HS-27A (cell line): ENCODE measurements around the gene DYRK1A.
A peak's percentile ranks its signal among the peaks of the same experiment; 100 is the strongest.
"Not testable (repeated sequence)": the region's sequence is repeated elsewhere in the genome, so short reads cannot be mapped to it uniquely, and the experiment has no call there.

Experiments
- DNase-seq: peaks from one replicate; pipeline ENCODE4 v3.0.0-alpha.2; 2012; ENCODE audit warnings: low read depth, missing footprints

DYRK1A gene

GRCh38 chr21:37528150-37528937 is 161.8 kb downstream of the DYRK1A start:
- no peak for DNase-seq

- DNase-seq, result no peak
These were observed 163.1 kb downstream of the DYRK1A start for GRCh38 chr21:37529649-37530048.

- DNase-seq, result no peak
These were observed 164.4 kb downstream of the DYRK1A start for GRCh38 chr21:37530901-37531351.

GRCh38 chr21:37531431-37531932 is 164.9 kb downstream of the DYRK1A start:
- DNase-seq, result no peak

GRCh38 chr21:37532868-37533780 is 166.6 kb downstream of the DYRK1A start:
- DNase-seq, result peak; percentile 39

GRCh38 chr21:37534431-37534830 is 167.9 kb downstream of the DYRK1A start:
- no peak for DNase-seq

GRCh38 chr21:37535130-37535529 is 168.6 kb downstream of the DYRK1A start:
- no peak for DNase-seq

GRCh38 chr21:37535672-37536071 is 169.1 kb downstream of the DYRK1A start:
- no peak for DNase-seq

- DNase-seq, result no peak
These were observed 170.2 kb downstream of the DYRK1A start for GRCh38 chr21:37536616-37537278.

GRCh38 chr21:37537391-37537996 is 170.9 kb downstream of the DYRK1A start:
- DNase-seq, result no peak

GRCh38 chr21:37538971-37539590 is 172.5 kb downstream of the DYRK1A start:
- DNase-seq, result no peak

- DNase-seq, result not testable (repeated sequence)
These were observed 174.6 kb downstream of the DYRK1A start for GRCh38 chr21:37541128-37541527.

- no peak for DNase-seq
These were observed 175.9 kb downstream of the DYRK1A start for GRCh38 chr21:37542512-37542911.

GRCh38 chr21:37546299-37546908 is 179.8 kb downstream of the DYRK1A start:
- no peak for DNase-seq

GRCh38 chr21:37546949-37547614 is 180.5 kb downstream of the DYRK1A start:
- no peak for DNase-seq

GRCh38 chr21:37547615-37548200 is 181.1 kb downstream of the DYRK1A start:
- no peak for DNase-seq

GRCh38 chr21:37548521-37548981 is 182.0 kb downstream of the DYRK1A start:
- DNase-seq, result no peak

- DNase-seq, result not testable (repeated sequence)
These were observed 183.2 kb downstream of the DYRK1A start for GRCh38 chr21:37549730-37550129.

- DNase-seq, result no peak
These were observed 183.6 kb downstream of the DYRK1A start for GRCh38 chr21:37550157-37550556.
